HG03442 (cell line): Measurements from ENCODE around the gene EIF3B.
"Not testable (repeated sequence)": the region's sequence is repeated elsewhere in the genome, so short reads cannot be mapped to it uniquely, and the experiment has no call there.

ENCODE experiments used
- ATAC-seq: cut with Tn5 transposase; IDR thresholded peaks from one replicate; pipeline ENCODE4 v1.9.1; 2021; ENCODE audit warnings: mild to moderate bottlenecking, moderate library complexity; ENCODE audit not compliant: unreplicated experiment

EIF3B gene

DNA sequence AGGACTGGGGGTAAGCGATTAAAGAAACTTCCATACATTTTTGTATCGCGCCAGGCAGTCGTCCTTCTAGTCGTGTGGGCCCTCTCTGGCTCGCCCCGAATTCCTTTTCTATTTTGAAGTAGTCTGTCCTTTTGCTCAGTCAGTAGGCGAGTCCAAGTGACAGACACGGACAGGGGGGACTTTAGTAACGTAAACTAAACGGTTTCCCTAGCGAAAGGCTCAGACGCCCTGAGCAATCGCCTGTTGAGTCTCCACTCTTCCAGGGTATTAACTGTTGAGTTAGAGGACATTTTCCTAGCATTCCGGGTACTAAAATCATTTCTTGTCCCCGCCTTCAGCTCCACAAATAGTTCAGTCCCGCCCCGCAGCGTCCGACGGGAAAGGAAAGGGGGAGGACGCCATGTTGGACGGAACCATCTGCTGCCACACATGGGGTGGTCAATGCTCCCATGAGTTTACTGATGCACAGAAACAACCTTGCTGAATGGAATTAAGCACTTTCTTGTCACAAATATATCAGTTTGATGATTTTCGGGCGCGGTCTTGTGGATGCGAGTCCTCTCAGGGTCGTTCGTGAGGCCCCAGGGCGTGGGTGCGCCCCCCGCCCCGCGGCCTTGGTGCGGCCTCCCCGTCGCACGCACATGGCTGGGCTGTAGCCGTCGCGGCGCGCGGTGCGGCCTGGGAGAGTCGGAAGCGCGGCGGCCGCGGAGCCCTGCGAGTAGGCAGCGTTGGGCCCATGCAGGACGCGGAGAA lies at the start of gene EIF3B:
TSS of gene EIF3B (plus strand) at position 642 of the 753 bp plus-strand sequence. CDS start at position 737, 95 bp downstream.
- peak; percentile 80 for ATAC-seq

DNA sequence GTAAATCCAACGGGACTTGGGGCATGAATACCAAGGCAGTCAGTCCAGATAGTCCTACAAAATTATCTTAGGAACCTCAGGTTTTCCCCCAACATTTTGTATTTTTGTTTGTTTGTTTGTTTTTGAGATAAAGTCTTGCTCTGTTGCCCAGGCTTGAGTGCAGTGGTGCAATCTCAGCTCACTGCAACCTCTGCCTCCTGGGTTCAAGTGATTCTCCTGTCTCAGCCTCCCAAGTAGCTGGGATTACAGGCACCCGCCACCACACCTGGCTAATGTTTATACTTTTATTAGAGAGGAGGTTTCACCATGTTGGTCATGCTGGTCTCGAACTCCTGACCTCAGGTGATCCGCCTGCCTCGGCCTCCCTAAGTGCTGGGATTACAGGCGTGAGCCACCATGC lies 49.4 kb upstream of the EIF3B start:
- not testable (repeated sequence) for ATAC-seq

DNA sequence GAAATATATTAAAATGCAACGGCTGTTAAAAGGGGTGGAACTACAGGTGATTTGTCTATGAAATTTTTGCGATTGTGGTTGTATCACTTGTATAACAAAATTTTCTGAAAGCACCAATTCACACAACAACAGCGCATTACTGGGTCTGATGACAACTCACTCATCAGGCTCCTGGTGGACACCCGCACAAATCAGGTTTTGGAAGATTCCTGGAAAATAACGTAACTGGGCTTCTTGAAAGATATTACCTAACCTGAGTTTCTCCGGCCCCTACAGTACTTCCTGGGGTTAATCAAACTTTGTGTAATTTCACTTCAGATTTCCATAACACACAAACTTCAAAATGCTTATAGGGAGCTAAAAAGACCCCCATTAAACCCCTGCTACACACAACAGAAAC lies 47.9 kb upstream of the EIF3B start:
- ATAC-seq, result no peak

DNA sequence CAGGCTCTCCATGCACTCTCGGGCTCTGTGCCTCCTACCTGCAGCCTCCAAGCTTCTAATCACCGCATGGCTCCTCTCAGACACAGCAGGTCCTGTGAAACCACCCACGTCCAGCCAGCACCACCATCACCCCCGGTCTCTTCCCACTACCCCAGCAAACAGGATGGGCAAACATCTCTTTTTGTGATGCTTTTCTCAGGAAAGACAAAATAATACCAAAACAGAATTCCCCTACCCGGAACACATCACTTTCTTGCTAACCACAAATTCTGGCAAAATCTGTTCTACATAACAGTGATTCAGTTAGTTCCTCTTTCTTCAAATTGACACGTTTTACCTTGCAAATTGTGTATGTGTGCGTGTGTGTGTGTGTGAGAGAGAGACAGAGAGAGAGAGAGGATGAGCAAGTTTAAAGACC lies 46.9 kb upstream of the EIF3B start:
- ATAC-seq, result peak; percentile 49

DNA sequence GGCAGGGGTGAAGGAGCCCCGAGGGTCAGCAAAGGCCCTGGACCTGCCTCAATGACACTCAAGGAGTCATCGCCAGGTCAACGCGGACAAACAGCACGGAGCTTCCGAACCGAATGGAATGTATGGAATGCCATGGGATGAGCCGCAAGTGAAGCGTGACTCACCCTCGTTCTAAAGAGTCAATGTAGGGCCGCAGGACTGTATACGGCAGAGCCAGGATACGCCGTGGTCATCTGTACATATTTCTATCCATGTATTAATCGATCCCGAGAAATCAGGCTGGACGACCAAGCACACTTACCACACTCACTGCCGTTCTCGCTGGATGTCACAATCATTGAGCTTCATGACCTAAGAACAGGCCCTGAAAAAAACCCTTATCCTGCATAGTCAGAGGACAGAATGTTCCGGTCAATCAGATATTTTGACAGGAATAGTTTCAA lies 44.7 kb upstream of the EIF3B start:
- ATAC-seq, result no peak

DNA sequence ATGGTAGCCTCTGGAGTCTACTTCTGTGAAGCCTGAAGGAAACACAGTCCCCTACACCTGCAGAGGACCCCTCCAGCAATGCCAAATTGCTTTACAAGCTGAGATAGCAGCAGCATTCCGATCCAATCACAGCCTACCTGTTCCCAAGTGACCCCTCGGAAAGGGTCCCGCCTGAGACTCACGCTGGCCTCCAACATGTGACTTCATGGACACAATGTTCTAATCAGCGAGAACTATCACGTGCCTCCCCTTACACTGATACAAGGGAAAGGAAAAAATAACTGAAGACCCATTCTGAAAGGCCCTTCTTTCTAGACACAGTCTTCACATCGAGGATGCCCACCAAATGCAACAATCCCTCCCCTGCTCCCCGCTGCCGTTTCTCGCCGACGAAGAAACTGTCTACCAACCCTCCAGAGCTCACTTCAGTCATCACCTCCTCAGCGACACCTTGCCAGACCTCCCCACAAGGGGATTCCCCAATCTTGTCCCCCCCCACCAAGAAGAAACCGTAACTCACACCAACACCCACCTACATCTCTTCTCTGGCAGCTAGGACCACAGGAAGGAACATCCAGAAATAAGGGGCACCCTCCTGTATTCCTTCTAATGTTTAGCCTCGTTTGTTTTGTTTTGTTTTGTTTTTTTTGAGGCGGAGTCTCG lies 42.2 kb upstream of the EIF3B start:
- ATAC-seq, result no peak

DNA sequence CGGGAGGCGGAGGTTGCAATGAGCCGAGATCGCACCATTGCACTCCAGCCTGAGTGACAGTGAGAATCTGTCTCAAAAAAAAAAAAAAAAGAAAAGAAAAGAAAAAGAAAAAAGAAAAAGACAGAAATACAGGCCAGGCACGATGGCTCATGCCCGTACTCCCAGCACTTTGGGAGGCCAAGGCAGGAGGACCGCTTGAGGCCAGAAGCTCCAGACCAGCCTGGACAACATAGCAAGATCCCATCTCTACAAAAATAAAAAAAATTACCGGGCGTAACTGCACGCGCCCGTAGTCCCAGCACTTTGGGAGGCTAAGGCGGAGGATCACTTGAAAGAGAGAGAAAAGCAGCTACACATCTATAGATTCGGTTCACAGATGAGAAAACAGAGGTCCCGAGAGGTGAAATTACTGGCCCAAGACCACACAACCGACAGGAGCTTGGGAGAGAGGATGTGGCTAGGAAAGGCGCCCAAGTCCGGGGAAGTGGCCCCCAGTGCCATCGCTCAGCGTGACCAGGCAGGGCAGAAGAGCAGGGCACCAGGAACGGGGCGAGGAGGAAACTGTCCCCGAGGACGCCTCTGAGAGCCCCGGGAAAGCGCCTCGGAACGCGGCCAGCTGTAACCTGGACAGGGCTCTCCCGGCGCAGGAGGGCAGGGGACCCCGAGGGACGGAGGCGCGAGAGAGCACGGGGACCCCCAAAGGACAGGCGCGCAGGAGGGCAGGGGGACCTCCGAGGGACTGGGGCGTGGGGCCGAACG lies 41.0 kb upstream of the EIF3B start:
- ATAC-seq, result no peak

DNA sequence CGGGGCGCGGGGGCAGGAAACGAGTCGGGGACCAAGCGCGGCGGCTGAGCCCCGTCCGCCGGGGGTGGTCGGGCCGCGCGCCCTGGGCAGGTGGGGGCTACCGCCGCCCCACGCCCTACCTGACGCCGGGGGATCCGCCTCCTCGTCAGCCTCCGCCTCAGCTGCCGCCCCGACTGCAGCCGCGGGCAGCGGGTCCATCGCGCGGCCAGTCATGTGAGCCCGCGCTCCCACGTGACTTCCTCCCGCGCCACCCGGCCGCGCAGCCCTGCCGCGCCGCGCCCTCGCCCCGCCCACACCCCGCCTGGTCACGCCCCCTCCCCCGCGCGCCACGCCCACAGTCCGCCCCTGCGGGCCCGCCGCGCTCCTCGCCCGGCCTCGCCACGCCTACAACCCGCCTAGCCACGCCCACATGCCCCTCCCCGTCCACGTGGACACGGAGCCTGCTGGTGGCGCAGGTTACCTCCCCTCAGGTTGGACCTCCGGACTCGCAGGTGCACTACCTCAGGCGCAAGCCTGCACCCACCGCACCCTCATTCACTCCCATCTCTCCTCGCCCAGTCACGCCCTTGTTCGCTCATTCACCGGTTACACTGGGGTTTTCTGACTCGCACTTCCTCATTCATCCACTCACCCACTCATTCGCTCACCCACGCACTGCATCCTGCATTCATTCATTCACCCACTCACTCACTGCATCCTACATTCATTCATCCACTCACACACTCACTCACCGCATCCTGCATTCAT lies 40.2 kb upstream of the EIF3B start, which contains the start of gene SNX8:
TSS of gene SNX8 (minus strand) at position 233 of the 747 bp plus-strand sequence. CDS start at position 213, 20 bp downstream.
- peak; percentile 73 for ATAC-seq

DNA sequence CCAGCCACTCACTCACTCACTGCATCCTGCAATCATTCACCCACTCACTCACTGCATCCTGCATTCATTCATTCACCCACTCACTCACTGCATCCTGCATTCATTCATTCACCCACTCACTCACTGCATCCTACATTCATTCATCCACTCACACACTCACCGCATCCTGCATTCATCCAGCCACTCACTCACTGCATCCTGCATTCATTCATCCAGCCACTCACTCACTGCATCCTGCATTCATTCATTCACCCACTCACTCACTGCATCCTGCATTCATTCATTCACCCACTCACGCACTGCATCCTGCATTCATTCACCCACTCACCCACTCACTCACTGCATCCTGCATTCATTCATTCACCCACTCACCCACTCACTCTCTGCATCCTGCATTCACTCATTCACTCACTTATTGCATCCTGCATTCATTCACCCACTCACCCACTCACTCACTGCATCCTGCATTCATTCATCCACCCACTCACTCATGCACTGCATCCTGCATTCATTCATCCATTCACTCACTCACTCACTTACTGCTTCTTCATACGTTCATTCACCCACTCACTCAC lies 39.6 kb upstream of the EIF3B start:
- not testable (repeated sequence) for ATAC-seq

DNA sequence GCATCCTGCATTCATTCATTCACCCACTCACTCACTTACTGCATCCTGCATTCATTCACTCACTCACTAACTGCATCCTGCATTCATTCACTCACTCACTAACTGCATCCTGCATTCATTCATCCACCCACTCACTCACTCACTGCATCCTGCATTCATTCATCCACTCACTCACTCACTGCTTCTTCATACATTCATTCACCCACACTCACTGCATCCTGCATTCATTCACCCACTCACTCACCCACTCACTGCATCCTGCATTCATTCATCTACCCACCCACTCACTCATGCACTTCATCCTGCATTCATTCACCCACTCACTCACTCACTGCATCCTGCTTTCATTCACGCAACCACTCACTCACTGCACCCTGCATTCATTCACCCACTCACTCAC lies 38.8 kb upstream of the EIF3B start:
- no peak for ATAC-seq

DNA sequence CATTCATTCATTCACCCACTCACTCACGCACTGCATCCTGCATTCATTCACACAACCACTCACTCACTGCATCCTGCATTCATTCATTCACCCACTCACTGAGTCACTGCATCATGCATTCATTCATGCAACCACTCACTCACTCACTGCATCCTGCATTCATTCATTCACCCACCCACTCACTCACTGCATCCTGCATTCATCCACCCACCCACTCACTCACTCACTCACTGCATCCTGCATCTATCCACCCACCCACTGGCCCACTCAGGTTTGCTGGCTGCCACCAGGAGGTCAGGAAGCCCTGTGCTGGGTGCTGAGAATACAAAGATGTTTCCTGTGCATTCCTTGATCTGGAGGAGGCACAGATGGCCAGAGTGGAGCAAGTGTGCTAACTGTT lies 38.0 kb upstream of the EIF3B start:
- ATAC-seq, result no peak

DNA sequence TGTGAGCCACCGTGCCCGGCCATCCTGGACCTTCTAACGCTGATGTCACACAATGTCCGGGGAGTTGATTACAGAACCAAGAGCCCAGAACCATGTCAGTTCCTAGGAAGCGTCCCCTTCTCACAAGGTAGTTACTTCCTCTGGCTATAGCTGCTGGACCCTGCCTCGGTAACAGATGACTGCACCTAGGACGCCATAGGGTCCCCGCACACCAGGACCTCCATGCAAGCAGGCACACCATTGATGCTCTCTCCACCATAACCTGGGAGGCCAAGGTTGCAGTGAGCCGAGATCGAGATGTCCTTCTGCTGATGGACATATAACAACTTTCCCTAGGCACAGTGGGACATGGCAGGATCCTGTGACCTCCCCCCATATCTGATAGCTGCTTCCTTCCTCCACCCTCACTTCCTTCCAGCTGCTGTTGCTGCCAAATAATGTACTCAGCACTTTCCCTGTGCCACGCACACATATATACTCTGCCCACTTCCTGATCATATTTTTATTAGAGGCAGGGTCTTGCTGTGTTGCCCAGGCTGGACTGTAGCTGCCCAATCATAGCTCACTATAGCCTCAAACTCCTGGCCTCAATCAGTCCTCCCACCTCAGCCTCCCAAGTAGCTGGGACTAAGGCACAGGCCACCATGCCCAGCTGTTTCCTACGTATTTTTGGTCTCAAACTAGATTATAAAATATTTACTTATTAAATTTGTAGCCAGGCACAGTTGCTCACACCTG lies 36.9 kb upstream of the EIF3B start:
- no peak for ATAC-seq

DNA sequence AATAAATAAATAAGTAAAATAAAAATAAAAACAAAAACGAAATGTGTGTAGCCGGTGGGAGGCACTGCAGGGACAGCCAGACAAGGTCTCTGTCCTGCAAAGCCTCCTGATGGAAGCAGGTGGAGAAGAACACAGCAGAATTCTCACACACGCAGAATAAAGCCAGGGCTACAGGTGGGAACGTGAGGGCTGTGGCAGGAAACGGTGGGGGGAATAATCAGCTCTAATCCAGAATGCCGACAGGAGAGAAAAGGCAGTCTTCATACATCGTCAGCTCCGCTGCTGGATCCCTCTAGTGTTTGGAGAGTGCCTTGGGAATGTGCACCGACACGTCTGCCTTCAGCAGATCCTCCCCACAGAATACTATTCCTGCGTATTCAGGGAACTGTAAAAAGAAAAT lies 33.6 kb upstream of the EIF3B start:
- ATAC-seq, result no peak

DNA sequence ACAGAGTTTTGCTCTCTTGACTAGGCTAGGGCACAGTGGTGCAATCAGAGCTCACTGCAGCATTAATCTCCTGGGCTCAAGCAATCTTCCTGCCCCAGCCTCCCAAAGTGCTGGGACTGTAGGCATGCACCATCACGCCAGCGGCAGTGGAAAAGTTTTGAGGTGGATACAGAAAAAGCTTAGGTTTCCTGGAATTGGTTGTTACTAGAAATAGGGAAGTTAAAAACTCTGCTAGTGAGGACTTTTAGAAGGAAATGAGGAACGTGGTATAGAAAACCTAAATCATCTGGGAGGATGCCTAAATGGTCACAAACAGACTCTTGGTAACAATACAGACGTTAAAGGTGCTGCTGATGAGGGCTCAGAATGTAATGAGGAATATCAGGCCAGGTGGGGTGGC lies 29.5 kb upstream of the EIF3B start:
- ATAC-seq, result no peak

DNA sequence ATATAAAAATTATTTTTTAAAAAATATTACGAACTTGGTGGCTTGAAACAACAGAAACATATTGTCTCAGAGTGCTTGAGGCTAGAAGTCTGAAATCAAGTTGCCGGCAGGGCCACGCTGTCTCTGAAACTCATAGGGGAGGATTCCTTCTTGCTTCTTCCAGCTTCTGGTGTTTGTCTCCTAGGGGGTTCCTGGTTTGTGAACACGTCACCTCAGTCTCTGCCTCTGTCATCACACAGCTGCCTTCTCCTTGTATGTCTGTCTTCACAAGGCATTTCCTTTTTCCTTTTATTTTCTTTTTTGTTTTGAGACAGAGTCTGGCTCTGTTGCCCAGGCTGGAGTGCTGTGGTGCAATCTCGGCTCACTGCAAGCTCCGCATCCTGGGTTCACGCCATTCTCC lies 27.7 kb upstream of the EIF3B start:
- ATAC-seq, result no peak

DNA sequence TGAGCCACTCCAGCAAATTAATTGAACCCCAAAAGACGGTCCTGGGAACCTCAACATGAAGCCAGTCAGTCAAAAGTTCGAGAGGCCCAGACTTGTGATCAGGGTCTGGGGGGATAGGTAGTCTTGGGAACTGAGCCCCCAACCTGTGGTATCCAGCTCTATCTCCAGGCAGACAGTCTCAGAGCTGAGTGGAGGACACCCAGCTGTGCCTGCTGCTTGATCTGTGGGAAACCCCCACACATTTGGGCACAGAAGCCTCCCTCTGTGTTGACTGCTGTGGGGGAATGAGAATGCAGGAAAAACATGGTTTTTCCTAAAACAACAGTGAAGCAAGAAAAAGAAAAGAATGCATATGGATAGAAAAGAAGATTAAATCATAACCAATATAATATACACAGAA lies 24.1 kb upstream of the EIF3B start:
- no peak for ATAC-seq

DNA sequence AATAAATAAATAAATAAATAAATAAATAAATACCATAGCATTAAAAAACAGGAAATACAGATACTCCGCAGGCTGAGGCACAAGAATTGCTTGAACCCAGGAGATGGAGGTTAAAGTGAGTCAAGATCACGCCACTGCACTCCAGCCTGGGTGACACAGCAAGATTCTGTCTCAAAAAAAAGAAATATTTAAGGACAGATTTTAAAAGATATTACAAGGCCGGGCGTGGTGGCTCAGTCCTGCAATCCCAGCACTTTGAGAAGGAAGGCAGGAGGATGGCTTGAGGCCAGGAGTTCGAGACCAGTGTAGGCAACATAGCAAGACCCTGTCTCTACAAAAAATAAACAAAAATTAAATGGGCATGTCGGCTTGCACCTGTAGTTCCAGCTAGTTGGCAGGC lies 22.9 kb upstream of the EIF3B start:
- ATAC-seq, result no peak

DNA sequence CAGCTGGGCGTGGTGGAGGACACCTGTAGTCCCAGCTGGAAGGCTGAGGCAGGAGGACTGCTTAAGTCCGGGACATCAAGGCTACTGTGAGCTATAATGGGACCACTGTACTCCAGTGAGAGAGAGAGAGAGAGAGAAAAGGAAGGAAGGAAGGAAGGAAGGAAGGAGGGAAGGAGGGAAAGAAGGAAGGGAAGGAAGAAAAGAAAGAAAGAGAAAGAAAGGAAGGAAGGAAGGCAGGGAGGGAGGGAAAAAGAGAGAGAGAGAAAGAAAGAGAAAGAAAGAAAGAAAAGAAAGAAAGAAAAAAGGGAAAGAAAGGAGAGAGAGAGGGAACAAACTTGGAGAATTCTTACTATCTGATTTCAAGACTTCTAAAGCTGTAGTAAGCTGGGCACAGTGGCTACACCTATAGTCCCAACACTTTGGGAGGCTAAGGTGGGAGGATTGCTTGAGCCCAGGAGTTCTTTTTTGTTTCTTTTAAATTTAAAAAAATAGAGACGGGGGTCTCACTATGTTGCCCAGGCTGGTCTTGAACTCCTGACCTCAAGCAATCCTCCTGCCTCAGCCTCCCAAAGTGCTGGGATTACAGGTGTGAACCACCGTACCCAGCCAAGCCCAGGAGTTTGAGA lies 21.9 kb upstream of the EIF3B start:
- ATAC-seq, result not testable (repeated sequence)

DNA sequence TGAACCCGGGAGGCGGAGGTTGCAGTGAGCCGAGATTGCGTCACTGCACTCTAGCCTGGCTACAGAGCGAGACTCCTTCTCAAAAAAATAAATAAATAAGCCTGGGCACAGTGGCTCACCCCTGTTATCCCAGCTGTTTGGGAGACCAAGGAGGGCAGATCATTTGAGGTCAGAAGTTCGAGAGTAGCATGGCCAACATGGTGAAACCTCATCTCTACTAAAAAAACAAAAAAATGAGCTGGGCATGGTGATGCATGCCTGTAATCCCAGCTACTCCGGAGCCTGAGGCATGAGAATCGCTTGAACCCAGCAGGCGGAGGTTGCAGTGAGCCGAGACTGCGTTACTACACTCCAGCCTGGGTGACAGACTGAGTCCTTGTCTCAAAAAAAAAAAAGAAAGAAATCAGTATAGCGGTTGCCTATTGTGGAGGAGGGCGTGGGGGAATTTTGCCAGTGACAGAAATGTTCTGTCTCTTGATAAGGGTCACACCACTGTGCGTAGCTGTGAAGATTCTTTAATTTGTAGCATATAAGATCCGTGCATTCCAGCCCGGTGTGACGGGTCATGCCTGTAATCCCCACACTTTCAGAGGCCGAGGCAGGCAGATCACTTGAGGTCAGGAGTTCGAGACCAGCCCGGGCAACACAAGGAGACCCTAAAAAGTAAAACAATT lies 17.9 kb upstream of the EIF3B start:
- no peak for ATAC-seq
